ENCODE data around the gene LAMA2.

- no peak for TF ChIP-seq CTCF (IDR thresholded peaks at IDR 0.05)
- TF ChIP-seq POLR2A (IDR thresholded peaks at IDR 0.05), result no peak
- TF ChIP-seq POLR2AphosphoS5 (IDR thresholded peaks at IDR 0.05), result no peak
Observed at GRCh38 chr6:128903715-128904114, 20.8 kb downstream of the LAMA2 start.

Data from suprapubic skin (tissue), 4 donors.